Transverse colon (tissue), 4 donors: ENCODE results near the gene MYADML2. TPM values are rescaled to one million over a fixed set of nuclear protein-coding genes. Genes with fewer than 3 reads are reported as not detected.

Experiments
- DNase-seq: peaks from one replicate; pipeline ENCODE4 v3.0.0-alpha.2; 2019
- H3K27ac ChIP-seq, 4 donors: fragments of 200-600 bp; sonication (generic); 2 replicates each; pipeline ENCODE4 v1.5.1; 2016 to 2018; ENCODE audit warnings: inconsistent platforms in 4 of 4
- H3K27me3 ChIP-seq: fragments of 200-600 bp; sonication (generic); 2 replicates; pipeline ENCODE4 v1.5.1; 2017; ENCODE audit warnings: inconsistent platforms
- H3K36me3 ChIP-seq, 4 donors: fragments of 200-600 bp; sonication (generic); 2 replicates each; pipeline ENCODE4 v1.5.1; 2017 to 2019; ENCODE audit warnings: inconsistent platforms in 4 of 4
- H3K4me1 ChIP-seq, 4 donors: fragments of 200-600 bp; sonication (generic); 2 replicates each; pipeline ENCODE4 v1.5.1; 2017 to 2020; ENCODE audit warnings: inconsistent platforms in 4 of 4
- H3K4me3 ChIP-seq, 4 donors: fragments of 200-600 bp; sonication (generic); 1 replicate in 1 of 4; 2 replicates in 3 of 4; pipeline versions ENCODE4 v1.5.1 to v1.6.1; 2017 to 2019; ENCODE audit warnings: inconsistent platforms in 4 of 4
- H3K9me3 ChIP-seq, 2 donors: fragments of 200-600 bp; sonication (generic); 2 replicates each; pipeline ENCODE4 v1.5.1; 2017 to 2019; ENCODE audit warnings: inconsistent platforms in 2 of 2
- CTCF ChIP-seq, 5 experiments: fragments of 200-600 bp in 3 of 5; fragments of 450-650 bp in 2 of 5; sonication (generic) in 3 of 5; IDR thresholded peaks; 1 replicate in 2 of 5; 2 replicates in 3 of 5; pipeline ENCODE4 v1.5.1; 2016 to 2017; ENCODE audit warnings: antibody characterized with exemption in 5 of 5, inconsistent platforms in 3 of 5, mild to moderate bottlenecking in 2 of 5, moderate library complexity in 1 of 5
- EP300 ChIP-seq: sonication (generic); formaldehyde crosslinking; IDR thresholded peaks from one replicate; pipeline ENCODE4 v1.6.1; 2017; ENCODE audit warnings: antibody characterized with exemption, low read depth
- POLR2A ChIP-seq: fragments of 450-650 bp; IDR thresholded peaks from one replicate; pipeline ENCODE4 v1.6.1; 2016; ENCODE audit warnings: antibody characterized with exemption, mild to moderate bottlenecking, moderate library complexity
- POLR2AphosphoS5 ChIP-seq, 3 donors: sonication (generic); formaldehyde crosslinking; IDR thresholded peaks; one replicate each; pipeline ENCODE4 v1.6.1; 2016; ENCODE audit warnings: antibody characterized with exemption in 3 of 3
- WGBS, 2 donors: methylation state at CpG; one replicate each; pipeline ENCODE4 v1.1.5; 2018; ENCODE audit warnings: low coverage in 1 of 2; 5-methylcytosine and 5-hydroxymethylcytosine counted together
- in situ Hi-C, 4 donors: fragments of 200-750 bp; cut with MboI; loops; one replicate each; pipeline versions ENCODE4 v1.15.0 to v1.15.1; 2017; ENCODE audit warnings: low sequenced_read_pairs in 3 of 4, low pct_ligation_motif_present in 1 of 4, low pct_unique_long_range_greater_than_20kb in 1 of 4
- intact Hi-C: fragments of 100-400 bp; cut with DNase I; formaldehyde crosslinking; loops from one replicate; pipeline ENCODE4 v1.15.1; 2023; ENCODE audit warnings: low total_unique reads
- total RNA-seq, 4 donors: library from RNA; depleted of rRNA; stranded (reverse); fragments of >200 nt; gene quantifications; one replicate each; pipeline ENCODE4 v1.1.0, GENCODE V29; 2016

MYADML2 gene
- total RNA-seq, result not detected

- no peak for DNase-seq
- H3K4me1 ChIP-seq, result no peaks in the 10 kb centered on the region
- in situ Hi-C loops, result no loop called here
- TF ChIP-seq EP300 (no peak), POLR2A (no peak), CTCF (IDR thresholded peaks at IDR 0.05) (no peak), POLR2AphosphoS5 (IDR thresholded peaks at IDR 0.05) (no peak)
- intact Hi-C loops, result no loop called here
- H3K9me3 ChIP-seq, result no peaks in the 10 kb centered on the region
- H3K4me3 ChIP-seq, result no peak within 1 kb of the TSS
- H3K27ac ChIP-seq, result no peak within 1 kb of the TSS
- peaks cover 19% of the 10 kb centered on the region for H3K27me3 ChIP-seq
- WGBS, 2 donors, result 40 to 81% methylated on average over 1 to 13 of the region's 13 CpGs
- H3K36me3 ChIP-seq, result no peaks in the 10 kb centered on the region
Measured at GRCh38 chr17:81947189-81947588, at the start of gene MYADML2. Gene MYADML2 (minus strand): TSS chr17:81947233. CDS start chr17:81941741, 5,492 bp downstream.

DNA sequence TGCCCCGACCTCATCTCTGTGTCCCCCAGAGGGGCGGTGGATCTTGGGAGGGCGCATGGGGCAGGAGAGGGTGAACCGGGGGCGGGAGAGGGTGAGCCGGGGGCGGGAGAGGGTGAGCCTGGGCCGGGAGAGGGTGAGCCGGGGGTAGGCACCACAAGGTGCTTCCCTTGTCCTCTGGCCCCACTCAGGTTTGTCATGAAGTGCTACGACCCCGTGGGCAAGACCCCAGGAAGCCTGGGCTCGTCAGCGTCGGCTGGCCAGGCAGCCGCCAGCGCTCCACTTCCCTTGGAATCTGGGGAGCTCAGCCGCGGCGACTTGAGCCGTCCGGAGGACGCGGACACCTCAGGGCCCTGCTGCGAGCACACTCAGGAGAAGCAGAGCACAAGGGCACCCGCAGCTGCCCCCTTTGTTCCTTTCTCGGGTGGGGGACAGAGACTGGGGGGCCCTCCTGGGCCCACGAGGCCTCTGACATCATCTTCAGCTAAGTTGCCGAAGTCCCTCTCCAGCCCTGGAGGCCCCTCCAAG, 49.3 kb upstream of the MYADML2 start:
- DNase-seq, result no peak
- H3K9me3 ChIP-seq, result no peaks in the 10 kb centered on the region
- no peak overlapping the region for H3K4me3 ChIP-seq
- H3K27me3 ChIP-seq, result no peaks in the 10 kb centered on the region
- WGBS, 2 donors, result 90% methylated on average over 19 of the region's 28 CpGs; no CpG with 5 or more reads in 1 of the 2 donors
- H3K36me3 ChIP-seq, result no peaks in the 10 kb centered on the region
- no peak overlapping the region for H3K27ac ChIP-seq
- intact Hi-C loops (no loop called here), in situ Hi-C loops (no loop called here)
- H3K4me1 ChIP-seq, result peaks cover 7 to 23% (median 20%) of the 10 kb centered on the region in 4 donors
- TF ChIP-seq POLR2AphosphoS5 (IDR thresholded peaks at IDR 0.05) (no peak), CTCF (IDR thresholded peaks at IDR 0.05) (no peak), POLR2A (no peak), EP300 (no peak)

DNA sequence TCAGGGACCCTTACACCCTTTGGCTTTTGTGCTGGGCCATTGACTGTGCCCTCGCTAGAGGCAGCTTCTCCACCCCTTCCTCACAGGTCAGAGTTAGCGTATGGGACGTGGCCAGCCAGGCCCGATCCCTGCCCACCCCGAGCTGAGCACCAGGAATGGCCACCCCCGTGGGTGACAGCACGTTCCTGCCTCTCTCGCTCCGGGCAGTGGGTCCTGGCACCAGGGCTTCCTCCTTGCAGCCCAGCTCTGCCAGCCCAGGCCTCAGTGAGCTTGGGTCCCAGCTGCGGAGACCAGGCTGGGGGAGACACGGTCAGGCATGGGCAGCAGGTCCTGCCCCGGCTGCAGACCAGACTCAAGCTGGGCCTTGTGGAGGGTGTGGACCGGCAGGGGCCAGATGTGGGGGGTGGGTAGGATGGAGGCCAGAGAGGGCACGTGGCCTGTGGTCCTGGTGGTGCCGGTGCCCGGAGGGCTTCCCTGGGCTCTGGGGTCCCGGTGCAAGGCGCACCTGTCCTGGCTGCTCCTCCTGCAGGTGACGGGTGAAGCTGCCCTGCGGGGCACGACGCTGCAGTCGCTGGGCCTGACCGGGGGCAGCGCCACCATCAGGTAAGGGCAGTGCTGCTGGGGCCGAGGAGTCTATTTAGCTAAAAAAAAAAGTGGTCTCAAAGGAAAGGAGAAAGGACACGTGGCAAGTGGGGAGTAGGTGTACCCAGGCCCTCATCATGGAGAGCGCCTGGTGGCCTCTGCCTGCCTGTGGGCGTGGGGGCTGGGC, 48.6 kb upstream of the MYADML2 start:
- in situ Hi-C loops, result no loop called here
- no peaks in the 10 kb centered on the region for H3K36me3 ChIP-seq
- TF ChIP-seq CTCF (IDR thresholded peaks at IDR 0.05), result no peak
- TF ChIP-seq POLR2AphosphoS5 (IDR thresholded peaks at IDR 0.05), result no peak
- TF ChIP-seq EP300, result no peak
- no peak for TF ChIP-seq POLR2A

GRCh38 chr17:81994593-81995462, 47.8 kb upstream of the MYADML2 start:
- Histone ChIP-seq H3K27ac (no peak overlapping the region), H3K4me3 (no peak overlapping the region), H3K36me3 (no peaks in the 10 kb centered on the region), H3K27me3 (no peaks in the 10 kb centered on the region), H3K4me1 (peaks cover 7 to 19% (median 16%) of the 10 kb centered on the region in 4 donors), H3K9me3 (no peaks in the 10 kb centered on the region)
- in situ Hi-C loops, result no loop called here
- intact Hi-C loops, result no loop called here
- WGBS, 2 donors, result 90 to 93% methylated on average over 10 to 39 of the region's 39 CpGs
- TF ChIP-seq POLR2A (no peak), CTCF (IDR thresholded peaks at IDR 0.05) (no peak), EP300 (no peak)
- DNase-seq, result no peak

More for the DNA sequence above, 48.6 kb upstream of the MYADML2 start:
- no peaks in the 10 kb centered on the region for H3K9me3 ChIP-seq
- H3K27me3 ChIP-seq, result no peaks in the 10 kb centered on the region
- 95% methylated on average over 29 of the region's 29 CpGs; no CpG with 5 or more reads in 1 of the 2 donors for WGBS, 2 donors
- peaks cover 7 to 24% (median 21%) of the 10 kb centered on the region in 4 donors for H3K4me1 ChIP-seq
- no peak overlapping the region for H3K4me3 ChIP-seq
- intact Hi-C loops, result no loop called here
- no peak overlapping the region for H3K27ac ChIP-seq
- DNase-seq, result no peak
